Erythroblast (primary cell): ENCODE measurements around the gene NKRF.

ENCODE experiments used
- GATA1 ChIP-seq: IDR thresholded peaks from 2 replicates; pipeline ENCODE4 v1.6.1; 2011; ENCODE audit warnings: low read depth, mild to moderate bottlenecking, control low read depth, low read length, moderate library complexity
- POLR2A ChIP-seq: IDR thresholded peaks from 2 replicates; pipeline ENCODE4 v1.6.1; 2011; ENCODE audit warnings: mild to moderate bottlenecking, low read length

DNA sequence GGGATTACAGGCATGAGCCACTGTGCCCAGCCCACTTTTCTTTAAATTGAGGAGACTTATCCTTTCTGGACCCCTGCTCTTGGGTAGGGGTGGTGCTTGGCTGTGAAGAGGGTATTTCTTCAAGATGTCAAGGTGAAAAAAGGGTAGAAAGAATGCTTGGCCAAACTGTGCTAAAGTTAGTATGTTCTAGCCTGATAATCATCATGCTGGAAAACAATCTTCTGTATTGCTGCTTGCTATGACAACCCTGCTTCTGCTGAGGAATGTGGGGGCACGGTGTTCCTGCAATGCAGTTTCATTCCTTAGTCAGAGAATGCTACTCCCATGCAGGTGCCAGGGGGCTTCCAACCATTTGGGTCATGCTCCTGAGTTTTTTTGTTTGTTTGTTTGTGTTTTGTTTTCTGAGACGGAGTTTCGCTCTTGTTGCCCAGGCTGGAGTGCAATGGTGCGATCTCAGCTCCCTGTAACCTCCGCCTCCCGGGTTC lies 35.8 kb downstream of the NKRF start:
- TF ChIP-seq POLR2A (no peak), GATA1 (no peak)
